Measurements from ENCODE around the gene RHOB.
"Not testable (repeated sequence)": the region's sequence is repeated elsewhere in the genome, so short reads cannot be mapped to it uniquely, and the experiment has no call there.

RHOB gene

GRCh38 chr2:20457661-20458630, 11.1 kb downstream of the RHOB start:
- H2BK120ac ChIP-seq (ENCODE audit: low read depth, low read length): no peak overlapping the region
- H3K9ac ChIP-seq (ENCODE audit: low read depth, low read length, poor library complexity): no peak overlapping the region
- H3K4ac ChIP-seq (ENCODE audit: low read length): no peak overlapping the region
- H3K27ac ChIP-seq (replicated peaks; ENCODE audit: low read length): no peak overlapping the region
- peak overlapping the region in 1 of 2 donors; percentile 64 for H3K4me3 ChIP-seq (ENCODE audit: low read length in 2 of 2)
- H3K36me3 ChIP-seq (replicated peaks in 1 of 2; ENCODE audit: control insufficient read depth in 2 of 2, insufficient read depth in 2 of 2, low read length in 2 of 2): no peaks in the 10 kb centered on the region
- H2BK12ac ChIP-seq (ENCODE audit: low read length): no peak overlapping the region
- no peak overlapping the region for H2AFZ ChIP-seq (ENCODE audit: low read length)
- DNase-seq (ENCODE audit: low spot score): no peak
- no CpG with 5 or more reads among the region's 10 CpGs for WGBS, 2 donors (ENCODE audit: extremely low coverage in 2 of 2, insufficient read length in 2 of 2, insufficient replicate concordance in 1 of 2)
- no peak overlapping the region for H3K14ac ChIP-seq (ENCODE audit: low read length)
- no peak overlapping the region for H4K91ac ChIP-seq (ENCODE audit: low read depth, low read length, poor library complexity)
- no peak overlapping the region for H2BK5ac ChIP-seq (ENCODE audit: low read length)
- H3K23ac ChIP-seq (ENCODE audit: low read depth, low read length, poor library complexity): no peak overlapping the region
- no peaks in the 10 kb centered on the region for H3K79me1 ChIP-seq (ENCODE audit: low read depth, low read length)
- no peak overlapping the region for H4K8ac ChIP-seq (ENCODE audit: low read depth, low read length)
- peaks cover 0 to 2% of the 10 kb centered on the region in 2 donors for H3K9me3 ChIP-seq (replicated peaks in 1 of 2; ENCODE audit: control insufficient read depth in 2 of 2, insufficient read depth in 1 of 2, low read depth in 1 of 2, low read length in 2 of 2)
- no peak overlapping the region for H3K18ac ChIP-seq (ENCODE audit: low read length)
- H3K4me1 ChIP-seq (ENCODE audit: control insufficient read depth in 2 of 2, insufficient read depth in 1 of 2, low read depth in 1 of 2, low read length in 2 of 2): no peaks in the 10 kb centered on the region
- no peak overlapping the region for H2BK15ac ChIP-seq (ENCODE audit: low read length)
- no peak overlapping the region for H2AK5ac ChIP-seq (ENCODE audit: low read depth, low read length)
- H3K27me3 ChIP-seq (ENCODE audit: control insufficient read depth in 3 of 3, insufficient read depth in 3 of 3, low read depth in 1 of 3, low read length in 3 of 3): peaks cover 0 to 2% (median 0%) of the 10 kb centered on the region in 3 experiments
- no peak overlapping the region for H3K4me2 ChIP-seq (ENCODE audit: insufficient read depth, low read length, poor library complexity, severe bottlenecking)

- H3K36me3 ChIP-seq (replicated peaks in 1 of 2; ENCODE audit: control insufficient read depth in 2 of 2, insufficient read depth in 2 of 2, low read length in 2 of 2); H2AK5ac ChIP-seq (ENCODE audit: low read depth, low read length); H3K27ac ChIP-seq (replicated peaks; ENCODE audit: low read length); H4K91ac ChIP-seq (ENCODE audit: low read depth, low read length, poor library complexity); H3K9ac ChIP-seq (ENCODE audit: low read depth, low read length, poor library complexity); H3K4me3 ChIP-seq (ENCODE audit: low read length in 2 of 2); H2BK12ac ChIP-seq (ENCODE audit: low read length); DNase-seq (ENCODE audit: low spot score); H2BK5ac ChIP-seq (ENCODE audit: low read length); H3K27me3 ChIP-seq (ENCODE audit: control insufficient read depth in 3 of 3, insufficient read depth in 3 of 3, low read depth in 1 of 3, low read length in 3 of 3); H2AFZ ChIP-seq (ENCODE audit: low read length); H4K8ac ChIP-seq (ENCODE audit: low read depth, low read length); H3K4me1 ChIP-seq (ENCODE audit: control insufficient read depth in 2 of 2, insufficient read depth in 1 of 2, low read depth in 1 of 2, low read length in 2 of 2); H2BK120ac ChIP-seq (ENCODE audit: low read depth, low read length); H3K9me3 ChIP-seq (replicated peaks in 1 of 2; ENCODE audit: control insufficient read depth in 2 of 2, insufficient read depth in 1 of 2, low read depth in 1 of 2, low read length in 2 of 2); H3K14ac ChIP-seq (ENCODE audit: low read length); H3K4me2 ChIP-seq (ENCODE audit: insufficient read depth, low read length, poor library complexity, severe bottlenecking); H3K23ac ChIP-seq (ENCODE audit: low read depth, low read length, poor library complexity); H3K79me1 ChIP-seq (ENCODE audit: low read depth, low read length); H2BK15ac ChIP-seq (ENCODE audit: low read length); H3K4ac ChIP-seq (ENCODE audit: low read length): not testable (repeated sequence)
- WGBS, 2 donors (ENCODE audit: extremely low coverage in 2 of 2, insufficient read length in 2 of 2, insufficient replicate concordance in 1 of 2): no CpG with 5 or more reads among the region's 5 CpGs
- peak overlapping the region; percentile 48 for H3K18ac ChIP-seq (ENCODE audit: low read length)
Measured at GRCh38 chr2:20458737-20459484, 12.0 kb downstream of the RHOB start.

- no peak overlapping the region for H3K4ac ChIP-seq (ENCODE audit: low read length)
- H2AK5ac ChIP-seq (ENCODE audit: low read depth, low read length): no peak overlapping the region
- H3K27ac ChIP-seq (replicated peaks; ENCODE audit: low read length): no peak overlapping the region
- no peak overlapping the region for H2BK5ac ChIP-seq (ENCODE audit: low read length)
- H3K23ac ChIP-seq (ENCODE audit: low read depth, low read length, poor library complexity): no peak overlapping the region
- no peak overlapping the region for H4K91ac ChIP-seq (ENCODE audit: low read depth, low read length, poor library complexity)
- H3K79me1 ChIP-seq (ENCODE audit: low read depth, low read length): no peaks in the 10 kb centered on the region
- H3K4me2 ChIP-seq (ENCODE audit: insufficient read depth, low read length, poor library complexity, severe bottlenecking): no peak overlapping the region
- H2BK120ac ChIP-seq (ENCODE audit: low read depth, low read length): no peak overlapping the region
- no peak overlapping the region for H4K8ac ChIP-seq (ENCODE audit: low read depth, low read length)
- H3K14ac ChIP-seq (ENCODE audit: low read length): no peak overlapping the region
- no peak overlapping the region for H2AFZ ChIP-seq (ENCODE audit: low read length)
- DNase-seq (ENCODE audit: low spot score): no peak
- H3K18ac ChIP-seq (ENCODE audit: low read length): no peak overlapping the region
- H3K9me3 ChIP-seq (replicated peaks in 1 of 2; ENCODE audit: control insufficient read depth in 2 of 2, insufficient read depth in 1 of 2, low read depth in 1 of 2, low read length in 2 of 2): no peaks in the 10 kb centered on the region
- no CpG with 5 or more reads among the region's 4 CpGs for WGBS, 2 donors (ENCODE audit: extremely low coverage in 2 of 2, insufficient read length in 2 of 2, insufficient replicate concordance in 1 of 2)
- H3K4me1 ChIP-seq (ENCODE audit: control insufficient read depth in 2 of 2, insufficient read depth in 1 of 2, low read depth in 1 of 2, low read length in 2 of 2): peaks cover 0 to 10% of the 10 kb centered on the region in 2 donors
- no peak overlapping the region for H2BK12ac ChIP-seq (ENCODE audit: low read length)
- H3K9ac ChIP-seq (ENCODE audit: low read depth, low read length, poor library complexity): no peak overlapping the region
- no peaks in the 10 kb centered on the region for H3K27me3 ChIP-seq (ENCODE audit: control insufficient read depth in 3 of 3, insufficient read depth in 3 of 3, low read depth in 1 of 3, low read length in 3 of 3)
- no peaks in the 10 kb centered on the region for H3K36me3 ChIP-seq (replicated peaks in 1 of 2; ENCODE audit: control insufficient read depth in 2 of 2, insufficient read depth in 2 of 2, low read length in 2 of 2)
- no peak overlapping the region for H2BK15ac ChIP-seq (ENCODE audit: low read length)
- no peak overlapping the region for H3K4me3 ChIP-seq (ENCODE audit: low read length in 2 of 2)
Measured at GRCh38 chr2:20465716-20466394, 19.0 kb downstream of the RHOB start.

Measured in neuronal stem cell (in vitro differentiated cells).